Measurements from ENCODE around the gene NDUFA7.

DNA sequence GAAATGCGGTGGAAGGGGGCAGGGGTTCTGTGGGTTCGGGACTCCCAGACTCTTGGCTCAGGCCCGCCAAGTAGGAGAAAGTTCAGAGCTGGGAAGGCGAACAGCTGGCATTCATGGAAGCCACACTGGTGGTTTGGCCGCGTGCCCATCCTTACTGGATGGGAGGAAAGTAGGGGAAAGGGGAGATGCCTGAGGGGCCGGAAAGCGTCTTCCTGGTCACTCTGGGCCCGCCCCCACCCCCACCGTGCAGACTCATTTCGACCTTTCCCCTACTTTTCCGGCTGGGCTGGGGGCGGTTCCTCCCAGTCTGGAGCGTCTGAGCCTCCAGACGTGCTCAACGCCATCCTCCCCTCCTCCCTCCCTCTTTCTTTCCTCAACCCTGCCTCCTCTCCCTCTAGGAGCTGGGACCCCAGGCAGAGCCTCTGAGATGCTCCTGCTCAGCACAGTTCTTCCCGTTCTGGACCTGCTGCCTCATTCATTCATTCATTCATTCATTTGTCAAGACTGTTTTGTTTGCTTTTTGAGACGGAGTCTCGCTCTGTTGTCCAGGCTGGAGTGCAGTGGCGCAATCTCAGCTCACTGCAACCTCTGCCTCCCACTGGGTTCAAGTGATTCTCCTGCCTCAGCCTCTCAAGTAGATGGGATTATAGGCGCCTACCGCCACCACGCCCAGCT, 46.3 kb upstream of the NDUFA7 start:
- TF ChIP-seq, protein P1, sequence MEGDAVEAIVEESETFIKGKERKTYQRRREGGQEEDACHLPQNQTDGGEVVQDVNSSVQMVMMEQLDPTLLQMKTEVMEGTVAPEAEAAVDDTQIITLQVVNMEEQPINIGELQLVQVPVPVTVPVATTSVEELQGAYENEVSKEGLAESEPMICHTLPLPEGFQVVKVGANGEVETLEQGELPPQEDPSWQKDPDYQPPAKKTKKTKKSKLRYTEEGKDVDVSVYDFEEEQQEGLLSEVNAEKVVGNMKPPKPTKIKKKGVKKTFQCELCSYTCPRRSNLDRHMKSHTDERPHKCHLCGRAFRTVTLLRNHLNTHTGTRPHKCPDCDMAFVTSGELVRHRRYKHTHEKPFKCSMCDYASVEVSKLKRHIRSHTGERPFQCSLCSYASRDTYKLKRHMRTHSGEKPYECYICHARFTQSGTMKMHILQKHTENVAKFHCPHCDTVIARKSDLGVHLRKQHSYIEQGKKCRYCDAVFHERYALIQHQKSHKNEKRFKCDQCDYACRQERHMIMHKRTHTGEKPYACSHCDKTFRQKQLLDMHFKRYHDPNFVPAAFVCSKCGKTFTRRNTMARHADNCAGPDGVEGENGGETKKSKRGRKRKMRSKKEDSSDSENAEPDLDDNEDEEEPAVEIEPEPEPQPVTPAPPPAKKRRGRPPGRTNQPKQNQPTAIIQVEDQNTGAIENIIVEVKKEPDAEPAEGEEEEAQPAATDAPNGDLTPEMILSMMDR (IDR thresholded peaks at IDR 0.05 in 4 of 5, conservative IDR thresholded peaks at IDR 0.05 in 1 of 5), result no peak
- TF ChIP-seq POLR2A (IDR thresholded peaks at IDR 0.05), result peak in 1 of 2 donors; percentile 14

Data from gastrocnemius medialis (tissue), 4 donors.